ENCODE data around the gene KNTC1. TPM values are rescaled to one million over a fixed set of nuclear protein-coding genes. Genes with fewer than 3 reads are reported as not detected.

The KNTC1 gene
- total and polyA plus RNA-seq, 2 of the 13 experiments (the other 11 are each of a cell fraction or from before 2014, with no cell fraction given) = 45.1 to 57.6 TPM

DNA sequence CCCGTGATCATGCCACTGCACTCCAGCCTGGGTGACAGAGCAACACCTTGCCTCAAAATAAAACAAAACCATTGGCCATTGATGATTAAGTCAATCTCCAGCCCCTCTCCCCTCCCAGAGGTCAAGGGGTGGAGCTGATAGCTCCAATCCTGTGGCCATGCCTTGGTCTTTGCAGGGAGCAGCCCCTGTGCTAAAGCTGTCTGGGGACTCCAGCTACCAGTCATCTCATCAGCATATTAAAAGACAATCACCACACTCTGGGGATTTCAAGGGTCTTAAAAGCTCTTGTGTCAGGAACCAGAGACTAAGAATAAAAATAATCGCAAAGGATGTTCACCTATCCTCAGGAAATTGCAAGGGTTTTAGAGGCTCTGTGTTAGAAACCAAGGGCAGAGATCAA is 145.5 kb downstream of the KNTC1 start:
- H2AFZ ChIP-seq (ENCODE audit: low read length) = no peak overlapping the region
- ATAC-seq (no peak), DNase-seq (ENCODE audit: low spot score) (no peak), FAIRE-seq (no peak)
- WGBS (ENCODE audit: low lambda C conversion rate) = 95% methylated on average over 1 of the region's 2 CpGs
- peaks cover 29% of the 10 kb centered on the region for H3K4me1 ChIP-seq (ENCODE audit: insufficient read depth, low read length)
- H3K27ac ChIP-seq (ENCODE audit: extremely low read length, insufficient read depth, low read length) = no peak overlapping the region
- POLR2A ChIA-PET = no interaction called here
- H3K79me2 ChIP-seq (ENCODE audit: insufficient read depth, low read length) = no peaks in the 10 kb centered on the region
- no peak overlapping the region for H3K4me3 ChIP-seq (replicated peaks in 1 of 3; ENCODE audit: insufficient read depth in 1 of 3, low read depth in 2 of 3, low read length in 3 of 3)
- H4K20me1 ChIP-seq (ENCODE audit: insufficient read depth, low read length) = no peaks in the 10 kb centered on the region
- intact Hi-C loops (cut with micrococcal nuclease; ENCODE audit: unreplicated experiment) = loop anchor here (10.0 kb wide), 1 partner anchor 52 kb away; no protein-coding TSS in a partner anchor
- H3K36me3 ChIP-seq (replicated peaks in 1 of 2; ENCODE audit: control insufficient read depth in 1 of 2, insufficient read depth in 2 of 2, low read length in 2 of 2) = no peaks in the 10 kb centered on the region
- H3K9me3 ChIP-seq (ENCODE audit: low read length) = no peaks in the 10 kb centered on the region
- H3K27me3 ChIP-seq (ENCODE audit: control insufficient read depth in 1 of 2, insufficient read depth in 2 of 2, low read length in 2 of 2) = no peaks in the 10 kb centered on the region
- no peak overlapping the region for H3K4me2 ChIP-seq (ENCODE audit: low read depth, low read length)
- BruUV-seq (replicated peaks) = no TSS peak
- no peak overlapping the region for H3K9ac ChIP-seq (ENCODE audit: insufficient read depth, low read depth, low read length)
- CTCF ChIA-PET (ENCODE audit: low intra/inter-chr PET ratio, low total read pairs) = no interaction called here
- in situ Hi-C loops (cut with HindIII; ENCODE audit: extremely low pct_ligation_motif_present, low pct_unique_long_range_greater_than_20kb) = no loop called here
- TF ChIP-seq KIAA2018 (CRISPR knock-in tag; IDR thresholded peaks at IDR 0.05; ENCODE audit: borderline replicate concordance) (no peak), PBX3 (CRISPR knock-in tag; IDR thresholded peaks at IDR 0.05; ENCODE audit: borderline replicate concordance) (no peak), ZNF430 (CRISPR knock-in tag; IDR thresholded peaks at IDR 0.05) (no peak), ZNF775 (CRISPR knock-in tag; IDR thresholded peaks at IDR 0.05; ENCODE audit: borderline replicate concordance) (no peak), ATF1 (CRISPR knock-in tag; IDR thresholded peaks at IDR 0.05) (no peak), ARNT (IDR thresholded peaks at IDR 0.05) (no peak)
- TF ChIP-seq, protein P1, sequence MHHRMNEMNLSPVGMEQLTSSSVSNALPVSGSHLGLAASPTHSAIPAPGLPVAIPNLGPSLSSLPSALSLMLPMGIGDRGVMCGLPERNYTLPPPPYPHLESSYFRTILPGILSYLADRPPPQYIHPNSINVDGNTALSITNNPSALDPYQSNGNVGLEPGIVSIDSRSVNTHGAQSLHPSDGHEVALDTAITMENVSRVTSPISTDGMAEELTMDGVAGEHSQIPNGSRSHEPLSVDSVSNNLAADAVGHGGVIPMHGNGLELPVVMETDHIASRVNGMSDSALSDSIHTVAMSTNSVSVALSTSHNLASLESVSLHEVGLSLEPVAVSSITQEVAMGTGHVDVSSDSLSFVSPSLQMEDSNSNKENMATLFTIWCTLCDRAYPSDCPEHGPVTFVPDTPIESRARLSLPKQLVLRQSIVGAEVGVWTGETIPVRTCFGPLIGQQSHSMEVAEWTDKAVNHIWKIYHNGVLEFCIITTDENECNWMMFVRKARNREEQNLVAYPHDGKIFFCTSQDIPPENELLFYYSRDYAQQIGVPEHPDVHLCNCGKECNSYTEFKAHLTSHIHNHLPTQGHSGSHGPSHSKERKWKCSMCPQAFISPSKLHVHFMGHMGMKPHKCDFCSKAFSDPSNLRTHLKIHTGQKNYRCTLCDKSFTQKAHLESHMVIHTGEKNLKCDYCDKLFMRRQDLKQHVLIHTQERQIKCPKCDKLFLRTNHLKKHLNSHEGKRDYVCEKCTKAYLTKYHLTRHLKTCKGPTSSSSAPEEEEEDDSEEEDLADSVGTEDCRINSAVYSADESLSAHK (CRISPR knock-in tag; IDR thresholded peaks at IDR 0.05; ENCODE audit: borderline replicate concordance) = no peak

Data from HepG2 (cell line).